Neural crest cell (in vitro differentiated cells): ENCODE results near the gene MYRF. TPM values are rescaled to one million over a fixed set of nuclear protein-coding genes. Genes with fewer than 3 reads are reported as not detected.

Experiments
- DNase-seq: peaks from one replicate; pipeline ENCODE4 v3.0.0; 2021; ENCODE audit warnings: low read depth, mixed read lengths, low spot score
- H3K27ac Mint-ChIP-seq: one replicate; pipeline ENCODE4 v1.8.0; 2021; ENCODE audit warnings: mild to moderate bottlenecking, mixed read lengths; ENCODE audit not compliant: unreplicated experiment
- H3K27me3 Mint-ChIP-seq: 2 replicates; pipeline ENCODE4 v1.8.0; 2021; ENCODE audit warnings: low read depth, mild to moderate bottlenecking, mixed read lengths
- H3K36me3 Mint-ChIP-seq: 2 replicates; pipeline ENCODE4 v1.8.0; 2021; ENCODE audit warnings: low read depth, mild to moderate bottlenecking, mixed read lengths
- H3K4me1 Mint-ChIP-seq: 2 replicates; pipeline ENCODE4 v1.8.0; 2021; ENCODE audit warnings: mixed read lengths
- H3K4me3 Mint-ChIP-seq: one replicate; pipeline ENCODE4 v1.8.0; 2021; ENCODE audit warnings: mild to moderate bottlenecking, mixed read lengths
- H3K9me3 Mint-ChIP-seq: 2 replicates; pipeline ENCODE4 v1.8.0; 2021; ENCODE audit warnings: mixed read lengths
- total RNA-seq: library from RNA; stranded (reverse); gene quantifications from 2 replicates; pipeline ENCODE4 v1.2.1, GENCODE V29; 2021
- TF ChIP-seq, protein P1 (sequence below): fragments of 200-600 bp; sonication (generic); conservative IDR thresholded peaks from 2 replicates; pipeline ENCODE4 v1.5.0; 2021; ENCODE audit warnings: antibody characterized with exemption, mild to moderate bottlenecking

MYRF gene
- total RNA-seq, 1 donor from 2014 or later, result 3.5 TPM

DNA sequence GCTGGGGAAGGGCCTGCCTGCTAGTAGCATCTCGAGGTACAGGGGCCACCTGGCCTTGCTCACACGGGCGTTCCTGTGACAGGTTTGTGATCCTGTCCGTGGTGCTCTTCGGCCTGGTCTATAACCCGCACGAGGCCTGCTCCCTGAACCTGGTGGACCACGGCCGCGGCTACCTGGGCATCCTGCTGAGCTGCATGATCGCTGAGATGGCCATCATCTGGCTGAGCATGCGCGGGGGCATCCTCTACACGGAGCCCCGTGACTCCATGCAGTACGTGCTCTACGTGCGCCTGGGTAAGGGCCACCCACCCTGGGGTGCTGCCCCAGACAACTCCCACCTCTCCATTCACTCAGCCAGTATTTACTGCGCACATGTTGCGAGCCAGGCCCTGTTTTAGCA lies 31.8 kb upstream of the MYRF start:
- H3K4me3 Mint-ChIP-seq, result no peak overlapping the region

DNA sequence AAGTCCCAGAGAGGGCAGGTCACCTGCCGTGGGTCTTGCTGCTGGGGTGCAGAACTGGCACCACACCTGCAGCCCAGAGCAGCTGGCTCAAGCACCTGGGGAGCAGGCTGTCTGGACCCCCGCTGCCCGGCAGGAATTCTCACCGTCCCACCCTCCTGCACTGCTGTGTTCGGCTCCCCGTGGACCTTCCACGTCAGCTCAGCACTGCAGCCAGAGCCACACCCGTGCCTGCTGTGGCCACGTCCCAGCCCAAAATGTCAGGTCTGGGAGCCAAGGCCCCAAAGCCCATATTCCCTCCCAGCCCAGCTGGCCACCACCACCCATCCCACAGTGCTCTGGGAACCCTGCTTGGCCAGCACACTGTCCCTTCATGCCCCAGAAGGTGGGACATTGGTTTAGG lies 28.0 kb upstream of the MYRF start:
- TF ChIP-seq, protein P1, sequence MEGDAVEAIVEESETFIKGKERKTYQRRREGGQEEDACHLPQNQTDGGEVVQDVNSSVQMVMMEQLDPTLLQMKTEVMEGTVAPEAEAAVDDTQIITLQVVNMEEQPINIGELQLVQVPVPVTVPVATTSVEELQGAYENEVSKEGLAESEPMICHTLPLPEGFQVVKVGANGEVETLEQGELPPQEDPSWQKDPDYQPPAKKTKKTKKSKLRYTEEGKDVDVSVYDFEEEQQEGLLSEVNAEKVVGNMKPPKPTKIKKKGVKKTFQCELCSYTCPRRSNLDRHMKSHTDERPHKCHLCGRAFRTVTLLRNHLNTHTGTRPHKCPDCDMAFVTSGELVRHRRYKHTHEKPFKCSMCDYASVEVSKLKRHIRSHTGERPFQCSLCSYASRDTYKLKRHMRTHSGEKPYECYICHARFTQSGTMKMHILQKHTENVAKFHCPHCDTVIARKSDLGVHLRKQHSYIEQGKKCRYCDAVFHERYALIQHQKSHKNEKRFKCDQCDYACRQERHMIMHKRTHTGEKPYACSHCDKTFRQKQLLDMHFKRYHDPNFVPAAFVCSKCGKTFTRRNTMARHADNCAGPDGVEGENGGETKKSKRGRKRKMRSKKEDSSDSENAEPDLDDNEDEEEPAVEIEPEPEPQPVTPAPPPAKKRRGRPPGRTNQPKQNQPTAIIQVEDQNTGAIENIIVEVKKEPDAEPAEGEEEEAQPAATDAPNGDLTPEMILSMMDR, result no peak
- no peak overlapping the region for H3K4me3 Mint-ChIP-seq
- peaks cover 2% of the 10 kb centered on the region for H3K36me3 Mint-ChIP-seq
- no peaks in the 10 kb centered on the region for H3K9me3 Mint-ChIP-seq
- no peak overlapping the region for H3K27ac Mint-ChIP-seq
- H3K27me3 Mint-ChIP-seq, result no peaks in the 10 kb centered on the region
- no peak for DNase-seq
- H3K4me1 Mint-ChIP-seq, result peaks cover 6% of the 10 kb centered on the region

More for the DNA sequence above, 31.8 kb upstream of the MYRF start:
- H3K27ac Mint-ChIP-seq, result peak overlapping the region; percentile 35
- TF ChIP-seq, protein P1, result no peak
- peaks cover 2% of the 10 kb centered on the region for H3K36me3 Mint-ChIP-seq
- no peak for DNase-seq
- no peaks in the 10 kb centered on the region for H3K27me3 Mint-ChIP-seq
- peaks cover 38% of the 10 kb centered on the region for H3K4me1 Mint-ChIP-seq
- no peaks in the 10 kb centered on the region for H3K9me3 Mint-ChIP-seq

DNA sequence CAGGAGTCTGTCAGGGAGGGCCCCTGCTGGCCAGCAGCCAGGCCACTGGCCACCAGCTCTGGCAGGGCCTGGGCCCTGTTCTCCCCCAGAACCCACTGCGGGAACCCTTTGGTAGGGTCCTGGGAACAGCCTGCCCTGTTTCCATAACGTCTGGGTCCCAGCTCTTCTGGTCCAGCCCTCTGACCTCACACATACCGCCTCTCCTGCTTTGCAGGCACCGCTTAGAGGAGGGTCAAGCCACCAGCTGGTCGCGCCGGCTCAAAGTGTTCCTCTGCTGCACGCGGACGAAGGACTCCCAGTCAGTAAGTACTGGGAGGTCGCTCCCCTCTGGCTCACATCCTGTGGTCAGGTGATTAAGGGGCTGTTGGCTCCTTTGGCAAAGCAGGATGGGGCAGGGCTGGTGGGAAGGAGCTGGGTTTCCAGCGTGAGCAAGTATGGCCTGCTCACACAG lies 26.6 kb upstream of the MYRF start:
- H3K9me3 Mint-ChIP-seq, result no peaks in the 10 kb centered on the region
- peaks cover 4% of the 10 kb centered on the region for H3K4me1 Mint-ChIP-seq
- H3K36me3 Mint-ChIP-seq, result peaks cover 2% of the 10 kb centered on the region
- DNase-seq, result no peak
- TF ChIP-seq, protein P1, result no peak
- H3K27me3 Mint-ChIP-seq, result no peaks in the 10 kb centered on the region
- H3K27ac Mint-ChIP-seq, result no peak overlapping the region
- H3K4me3 Mint-ChIP-seq, result no peak overlapping the region

DNA sequence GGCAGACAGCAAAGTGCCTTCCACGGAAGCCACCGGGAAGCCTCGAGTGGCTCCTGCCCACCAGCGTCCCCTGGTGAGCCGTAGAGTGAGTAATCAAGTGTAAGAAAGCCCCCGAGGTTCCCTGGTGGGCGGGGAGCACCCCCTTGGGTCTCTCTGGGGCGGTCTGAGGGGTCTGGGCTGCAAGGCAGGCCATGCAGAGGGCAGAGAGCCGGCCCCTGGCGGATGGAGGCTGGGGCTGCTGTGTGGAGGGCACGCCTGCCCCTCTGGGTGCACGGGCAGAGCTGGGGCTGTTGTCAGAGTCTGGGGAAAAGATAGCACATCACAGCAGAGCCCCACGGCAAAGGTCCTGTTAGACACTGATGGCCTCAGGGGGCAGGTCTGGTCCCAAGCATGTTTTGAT lies 25.7 kb upstream of the MYRF start:
- Mint-ChIP-seq H3K27me3 (no peaks in the 10 kb centered on the region), H3K27ac (no peak overlapping the region), H3K9me3 (no peaks in the 10 kb centered on the region), H3K4me1 (peaks cover 4% of the 10 kb centered on the region), H3K36me3 (no peaks in the 10 kb centered on the region), H3K4me3 (no peak overlapping the region)
- TF ChIP-seq, protein P1, result no peak
- DNase-seq, result no peak

DNA sequence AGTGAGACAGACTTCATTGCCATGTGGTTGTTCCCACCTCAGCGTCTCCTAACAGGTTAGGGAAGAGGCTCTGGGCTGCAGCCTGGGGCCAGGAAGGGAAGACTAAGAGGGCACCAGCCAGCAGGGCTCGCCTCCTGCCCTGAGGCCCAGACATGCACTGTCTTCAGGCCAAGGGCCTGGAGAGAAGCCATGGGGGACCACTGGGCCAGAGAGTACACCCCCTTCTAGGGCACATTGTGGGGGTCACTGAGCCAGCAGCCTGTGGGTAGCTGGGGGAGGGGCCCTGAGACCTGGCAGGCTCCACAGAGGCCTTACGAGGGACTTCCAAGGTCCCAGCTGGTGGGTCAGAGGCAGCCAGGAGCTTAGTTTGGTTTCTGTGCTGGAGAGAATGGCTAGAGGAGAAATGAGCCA lies 25.0 kb upstream of the MYRF start:
- TF ChIP-seq, protein P1, result no peak
- Mint-ChIP-seq H3K36me3 (no peaks in the 10 kb centered on the region), H3K9me3 (no peaks in the 10 kb centered on the region), H3K27ac (no peak overlapping the region), H3K27me3 (no peaks in the 10 kb centered on the region), H3K4me3 (no peak overlapping the region), H3K4me1 (peaks cover 4% of the 10 kb centered on the region)
- DNase-seq, result no peak
